K562 (cell line): Measurements from ENCODE around the gene PHB1. TPM values are rescaled to one million over a fixed set of nuclear protein-coding genes. Genes with fewer than 3 reads are reported as not detected.

Experiments used
- ATAC-seq: fragments of 200-7000 bp; cut with Tn5 transposase; 3 replicates; pipeline ENCODE4 v1.9.1; 2020; ENCODE audit warnings: moderate library complexity
- BruUV-seq: library from RNA; stranded (reverse); fragments of 400-500 nt; replicated peaks from 2 replicates; lab custom pipeline; 2021; lab: Mats Ljungman, UMichigan
- CTCF ChIA-PET: fragments of 300-600 bp; formaldehyde crosslinking; extraction: SDS; loops from one replicate; lab custom pipeline; 2021; ENCODE audit warnings: low intra/inter-chr PET ratio; lab: Yijun Ruan, JAX
- POLR2A ChIA-PET: fragments of 300-600, 350-650 bp; sonication (Branson Sonifier 250); formaldehyde crosslinking; extraction: SDS; loops from one replicate; lab custom pipeline; 2021; ENCODE audit warnings: antibody characterized with exemption, inconsistent platforms; lab: Yijun Ruan, JAX
- DNase-seq, 4 experiments: peaks; one replicate each; pipeline versions ENCODE4 v3.0.0 to v3.0.0-alpha.2; 2011 to 2018; ENCODE audit warnings: low spot score in 3 of 4, mixed read lengths in 3 of 4; ENCODE audit errors: extremely low read depth in 1 of 4
- FAIRE-seq: peaks from 2 replicates; lab custom pipeline; 2011; peaks lifted over from hg19 to GRCh38; lab: Jason Lieb, UNC
- H2AFZ ChIP-seq: 2 replicates; pipeline ENCODE4 v1.6.0; 2011; ENCODE audit warnings: low read depth, low read length, control low read depth, inconsistent platforms
- H3K27ac ChIP-seq: fragments of 200-600 bp; 3 replicates; pipeline ENCODE4 v1.8.0; 2011; ENCODE audit warnings: low read depth, mild to moderate bottlenecking, control low read depth, inconsistent platforms, low read length, moderate library complexity, mixed read lengths; ENCODE audit errors: extremely low read depth
- H3K27me3 ChIP-seq, 2 experiments: fragments of 300-600 bp in 1 of 2; 2 replicates in 1 of 2; 3 replicates in 1 of 2; pipeline versions ENCODE4 v1.6.0 to v1.8.0; 2011; ENCODE audit warnings: inconsistent platforms in 2 of 2, low read length in 2 of 2, mild to moderate bottlenecking in 1 of 2, mixed read lengths in 1 of 2, moderate library complexity in 1 of 2; ENCODE audit not compliant: control insufficient read depth in 2 of 2, insufficient read depth in 2 of 2
- H3K36me3 ChIP-seq: fragments of 300-600 bp; 3 replicates; pipeline ENCODE4 v1.8.0; 2011; ENCODE audit warnings: mild to moderate bottlenecking, low read length, inconsistent platforms; ENCODE audit not compliant: control insufficient read depth, insufficient read depth
- H3K4me1 ChIP-seq, 2 experiments: fragments of 200-600 bp in 1 of 2; replicated peaks in 1 of 2; 2 replicates in 1 of 2; 3 replicates in 1 of 2; pipeline versions ENCODE4 v1.5.1 to v1.8.0; 2011; ENCODE audit warnings: inconsistent platforms in 2 of 2, low read length in 2 of 2, mild to moderate bottlenecking in 1 of 2, mixed read lengths in 1 of 2, moderate library complexity in 1 of 2; ENCODE audit not compliant: control insufficient read depth in 2 of 2, insufficient read depth in 2 of 2
- H3K4me2 ChIP-seq: 2 replicates; pipeline ENCODE4 v1.6.1; 2011; ENCODE audit warnings: low read length, control low read depth, inconsistent platforms, mixed read lengths; ENCODE audit not compliant: insufficient read depth
- H3K4me3 ChIP-seq: fragments of 200-600 bp; sonication (generic), shearing (Covaris generic); 2 replicates; pipeline ENCODE4 v1.5.1; 2016; ENCODE audit warnings: control low read depth, inconsistent platforms
- H3K79me2 ChIP-seq: fragments of 200-600 bp; 3 replicates; pipeline ENCODE4 v1.8.0; 2011; ENCODE audit warnings: low read length, inconsistent platforms; ENCODE audit not compliant: control insufficient read depth, insufficient read depth
- H3K9ac ChIP-seq, 2 experiments: 2 replicates each; pipeline versions ENCODE4 v1.6.0 to v1.6.1; 2011; ENCODE audit warnings: low read depth in 2 of 2, low read length in 2 of 2, control low read depth in 1 of 2, inconsistent platforms in 1 of 2, mild to moderate bottlenecking in 1 of 2, mixed read lengths in 1 of 2; ENCODE audit not compliant: insufficient read depth in 1 of 2
- H3K9me1 ChIP-seq: one replicate; pipeline ENCODE4 v1.6.0; 2011; ENCODE audit warnings: inconsistent platforms, mild to moderate bottlenecking, low read length, moderate library complexity; ENCODE audit not compliant: control insufficient read depth, insufficient read depth
- H3K9me3 ChIP-seq: replicated peaks from 2 replicates; pipeline ENCODE4 v1.5.1; 2011; ENCODE audit warnings: low read depth, low read length, inconsistent platforms; ENCODE audit not compliant: control insufficient read depth, insufficient read depth
- H4K20me1 ChIP-seq: replicated peaks from 2 replicates; pipeline ENCODE4 v1.6.1; 2011; ENCODE audit warnings: low read length, inconsistent platforms, mixed read lengths; ENCODE audit not compliant: control insufficient read depth, insufficient read depth
- CHD1 ChIP-seq: fragments of 200-600 bp; sonication (generic); IDR thresholded peaks from one replicate; pipeline ENCODE4 v1.6.1; 2012; ENCODE audit warnings: mild to moderate bottlenecking, moderate library complexity, low read length, inconsistent platforms
- ELF1 ChIP-seq: fragments of 200-800 bp; sonication (Bioruptor generic); IDR thresholded peaks from 2 replicates; pipeline ENCODE4 v1.6.1; 2016; ENCODE audit warnings: missing genetic modification characterization, missing compliant biosample characterization
- KLF10 ChIP-seq: fragments of 250-450 bp; sonication (Bioruptor Pico); IDR thresholded peaks from 2 replicates; pipeline ENCODE4 v1.6.1; 2021; ENCODE audit warnings: matching md5 sums
- NEUROD1 ChIP-seq: fragments of 150-350 bp; IDR thresholded peaks from 2 replicates; pipeline ENCODE4 v1.6.1; 2014; ENCODE audit warnings: borderline replicate concordance, low read length, low read depth; ENCODE audit not compliant: partially characterized antibody
- NFE2 ChIP-seq: IDR thresholded peaks from 2 replicates; pipeline ENCODE4 v1.6.1; 2014; ENCODE audit warnings: antibody characterized with exemption, low read depth
- NFXL1 ChIP-seq: fragments of 450-650 bp; formaldehyde crosslinking; IDR thresholded peaks from 2 replicates; pipeline ENCODE4 v1.4.0; 2021; ENCODE audit warnings: mild to moderate bottlenecking
- RAD51 ChIP-seq: fragments of 450-650 bp; IDR thresholded peaks from 2 replicates; pipeline ENCODE4 v1.7.1; 2016; ENCODE audit warnings: low read depth, mild to moderate bottlenecking, borderline replicate concordance
- ZNF143 ChIP-seq: sonication (generic); formaldehyde crosslinking; IDR thresholded peaks from 2 replicates; pipeline ENCODE4 v1.9.0; 2022; ENCODE audit warnings: mild to moderate bottlenecking, missing genetic modification reagents
- WGBS: fragments of 100-300 bp; shearing (Covaris generic); methylation state at CpG from one replicate; pipeline ENCODE4 v1.1.6; 2016; ENCODE audit warnings: low coverage, mixed read lengths; ENCODE audit not compliant: insufficient coverage; ENCODE audit errors: missing lambda C conversion rate; 5-methylcytosine and 5-hydroxymethylcytosine counted together
- in situ Hi-C: fragments of 300-500 bp; cut with MboI; formaldehyde crosslinking; loops from 4 replicates; pipeline ENCODE4 v1.15.0; 2018; ENCODE audit warnings: inconsistent platforms, mixed read lengths
- intact Hi-C: fragments of 100-400 bp; cut with micrococcal nuclease; formaldehyde crosslinking; loops from 2 replicates; pipeline ENCODE4 v1.14.2; 2022
- polyA plus RNA-seq, 8 experiments: library from polyadenylated mRNA; depleted of rRNA in 4 of 8; stranded (reverse) in 5 of 8; unstranded in 3 of 8; fragments of >200 nt; fragmentation: Nextera tagmentation in 2 of 8; fragmentation: Illumina TruSeq in 1 of 8; extraction: Ambion mirVana in 2 of 8; extraction: Trizol in 1 of 8; gene quantifications; 2 replicates each; pipeline versions ENCODE4 v1.2.1 to v1.2.3, GENCODE V29; 2011 to 2014; ENCODE audit warnings: inconsistent platforms in 1 of 8, missing spikeins in 1 of 8
- total RNA-seq, 7 experiments: library from RNA; depleted of rRNA in 6 of 7; stranded (reverse); fragments of >200 nt in 6 of 7; fragmentation: Illumina TruSeq in 2 of 7; extraction: Trizol in 2 of 7; gene quantifications; 2 replicates each; pipeline versions ENCODE4 v1.2.1 to v1.2.3, GENCODE V29; 2011 to 2021; ENCODE audit warnings: low replicate concordance in 1 of 7
- TF ChIP-seq, protein P1 (sequence below): fragments of 450-650 bp; IDR thresholded peaks from 2 replicates; pipeline ENCODE4 v1.6.1; 2016; ENCODE audit warnings: borderline replicate concordance
- TF ChIP-seq, protein P2 (sequence below), 3 experiments: IDR thresholded peaks in 2 of 3; conservative IDR thresholded peaks in 1 of 3; 2 replicates each; pipeline ENCODE4 v1.5.1; 2011 to 2012; ENCODE audit warnings: low read length in 3 of 3, mild to moderate bottlenecking in 3 of 3, control low read depth in 2 of 3, improper control_type of control experiment in 1 of 3, inconsistent platforms in 1 of 3, low read depth in 1 of 3, mixed read lengths in 1 of 3, moderate library complexity in 1 of 3; ENCODE audit not compliant: insufficient read depth in 2 of 3
- TF ChIP-seq, protein P3 (sequence below): fragments of 200-800 bp; sonication (Bioruptor generic); IDR thresholded peaks from 2 replicates; pipeline ENCODE4 v1.6.1; 2017; ENCODE audit warnings: missing genetic modification characterization, missing compliant biosample characterization
- TF ChIP-seq, protein P4 (sequence below): sonication (generic); formaldehyde crosslinking; IDR thresholded peaks from 2 replicates; pipeline ENCODE4 v1.9.0; 2022; ENCODE audit warnings: mild to moderate bottlenecking, missing genetic modification reagents

Gene PHB1
- total and polyA plus RNA-seq, 9 of the 15 experiments (the other 6 are each of a cell fraction or from before 2014, with no cell fraction given) = 191 to 818 (median 349) TPM

DNA sequence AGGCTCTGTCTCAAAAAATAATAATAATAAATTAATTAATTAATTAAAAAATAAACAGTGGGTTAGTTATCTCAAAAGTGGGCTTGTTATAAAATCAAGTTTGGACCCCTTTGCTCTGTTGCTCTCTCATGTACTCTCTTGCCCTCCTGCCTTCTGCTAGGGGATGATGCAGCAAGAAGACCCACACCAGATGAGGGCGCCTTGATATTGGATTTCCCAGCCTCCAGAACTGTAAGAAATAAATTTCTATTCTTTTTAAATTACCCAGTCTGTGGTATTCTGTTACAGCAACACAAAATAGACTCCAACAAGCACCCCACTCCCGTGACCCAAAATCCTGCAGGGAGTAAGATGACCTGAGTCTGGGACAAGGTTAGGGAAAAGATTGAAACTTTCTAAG, 50.6 kb downstream of the PHB1 start:
- 69% methylated on average over 2 of the region's 2 CpGs for WGBS
- Histone ChIP-seq H3K4me2 (no peak overlapping the region), H4K20me1 (no peaks in the 10 kb centered on the region; the same call in 1 of the 2 replicates), H3K4me1 (peaks cover 15 to 30% of the 10 kb centered on the region in 2 experiments; a peak in 4 of 5 replicates), H3K36me3 (no peaks in the 10 kb centered on the region), H3K9ac (no peak overlapping the region), H3K27me3 (no peaks in the 10 kb centered on the region), H3K79me2 (peaks cover 25% of the 10 kb centered on the region), H3K9me3 (no peaks in the 10 kb centered on the region), H3K9me1 (no peaks in the 10 kb centered on the region), H2AFZ (peak overlapping the region; percentile 64; the same call in 1 of the 2 replicates), H3K27ac (no peak overlapping the region), H3K4me3 (no peak overlapping the region)
- ATAC-seq = no peak
- TF ChIP-seq KLF10 (CRISPR knock-in tag) (no peak), RAD51 (no peak), ELF1 (tag) (no peak), NFE2 (0 out of 2 replicates have a peak, but pooled peaks have one; percentile 21), NEUROD1 (no peak), CHD1 (no peak), ZNF143 (CRISPR knock-in tag) (no peak), NFXL1 (CRISPR knock-in tag) (no peak)
- TF ChIP-seq, protein P1, sequence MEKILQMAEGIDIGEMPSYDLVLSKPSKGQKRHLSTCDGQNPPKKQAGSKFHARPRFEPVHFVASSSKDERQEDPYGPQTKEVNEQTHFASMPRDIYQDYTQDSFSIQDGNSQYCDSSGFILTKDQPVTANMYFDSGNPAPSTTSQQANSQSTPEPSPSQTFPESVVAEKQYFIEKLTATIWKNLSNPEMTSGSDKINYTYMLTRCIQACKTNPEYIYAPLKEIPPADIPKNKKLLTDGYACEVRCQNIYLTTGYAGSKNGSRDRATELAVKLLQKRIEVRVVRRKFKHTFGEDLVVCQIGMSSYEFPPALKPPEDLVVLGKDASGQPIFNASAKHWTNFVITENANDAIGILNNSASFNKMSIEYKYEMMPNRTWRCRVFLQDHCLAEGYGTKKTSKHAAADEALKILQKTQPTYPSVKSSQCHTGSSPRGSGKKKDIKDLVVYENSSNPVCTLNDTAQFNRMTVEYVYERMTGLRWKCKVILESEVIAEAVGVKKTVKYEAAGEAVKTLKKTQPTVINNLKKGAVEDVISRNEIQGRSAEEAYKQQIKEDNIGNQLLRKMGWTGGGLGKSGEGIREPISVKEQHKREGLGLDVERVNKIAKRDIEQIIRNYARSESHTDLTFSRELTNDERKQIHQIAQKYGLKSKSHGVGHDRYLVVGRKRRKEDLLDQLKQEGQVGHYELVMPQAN = no peak
- TF ChIP-seq, protein P2, sequence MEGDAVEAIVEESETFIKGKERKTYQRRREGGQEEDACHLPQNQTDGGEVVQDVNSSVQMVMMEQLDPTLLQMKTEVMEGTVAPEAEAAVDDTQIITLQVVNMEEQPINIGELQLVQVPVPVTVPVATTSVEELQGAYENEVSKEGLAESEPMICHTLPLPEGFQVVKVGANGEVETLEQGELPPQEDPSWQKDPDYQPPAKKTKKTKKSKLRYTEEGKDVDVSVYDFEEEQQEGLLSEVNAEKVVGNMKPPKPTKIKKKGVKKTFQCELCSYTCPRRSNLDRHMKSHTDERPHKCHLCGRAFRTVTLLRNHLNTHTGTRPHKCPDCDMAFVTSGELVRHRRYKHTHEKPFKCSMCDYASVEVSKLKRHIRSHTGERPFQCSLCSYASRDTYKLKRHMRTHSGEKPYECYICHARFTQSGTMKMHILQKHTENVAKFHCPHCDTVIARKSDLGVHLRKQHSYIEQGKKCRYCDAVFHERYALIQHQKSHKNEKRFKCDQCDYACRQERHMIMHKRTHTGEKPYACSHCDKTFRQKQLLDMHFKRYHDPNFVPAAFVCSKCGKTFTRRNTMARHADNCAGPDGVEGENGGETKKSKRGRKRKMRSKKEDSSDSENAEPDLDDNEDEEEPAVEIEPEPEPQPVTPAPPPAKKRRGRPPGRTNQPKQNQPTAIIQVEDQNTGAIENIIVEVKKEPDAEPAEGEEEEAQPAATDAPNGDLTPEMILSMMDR (IDR thresholded peaks at IDR 0.05 in 2 of 3, conservative IDR thresholded peaks at IDR 0.05 in 1 of 3; ENCODE audit: insufficient read depth in 2 of 3, low read depth in 1 of 3, low read length in 3 of 3) = 0 out of 6 replicates have a peak, but pooled peaks of 1 of the 3 experiments have one; percentile 9
- TF ChIP-seq, protein P3, sequence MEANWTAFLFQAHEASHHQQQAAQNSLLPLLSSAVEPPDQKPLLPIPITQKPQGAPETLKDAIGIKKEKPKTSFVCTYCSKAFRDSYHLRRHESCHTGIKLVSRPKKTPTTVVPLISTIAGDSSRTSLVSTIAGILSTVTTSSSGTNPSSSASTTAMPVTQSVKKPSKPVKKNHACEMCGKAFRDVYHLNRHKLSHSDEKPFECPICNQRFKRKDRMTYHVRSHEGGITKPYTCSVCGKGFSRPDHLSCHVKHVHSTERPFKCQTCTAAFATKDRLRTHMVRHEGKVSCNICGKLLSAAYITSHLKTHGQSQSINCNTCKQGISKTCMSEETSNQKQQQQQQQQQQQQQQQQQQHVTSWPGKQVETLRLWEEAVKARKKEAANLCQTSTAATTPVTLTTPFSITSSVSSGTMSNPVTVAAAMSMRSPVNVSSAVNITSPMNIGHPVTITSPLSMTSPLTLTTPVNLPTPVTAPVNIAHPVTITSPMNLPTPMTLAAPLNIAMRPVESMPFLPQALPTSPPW (CRISPR knock-in tag) = no peak
- TF ChIP-seq, protein P4, sequence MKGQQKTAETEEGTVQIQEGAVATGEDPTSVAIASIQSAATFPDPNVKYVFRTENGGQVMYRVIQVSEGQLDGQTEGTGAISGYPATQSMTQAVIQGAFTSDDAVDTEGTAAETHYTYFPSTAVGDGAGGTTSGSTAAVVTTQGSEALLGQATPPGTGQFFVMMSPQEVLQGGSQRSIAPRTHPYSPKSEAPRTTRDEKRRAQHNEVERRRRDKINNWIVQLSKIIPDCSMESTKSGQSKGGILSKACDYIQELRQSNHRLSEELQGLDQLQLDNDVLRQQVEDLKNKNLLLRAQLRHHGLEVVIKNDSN (CRISPR knock-in tag) = no peak
- intact Hi-C loops (no loop called here), in situ Hi-C loops (no loop called here)
- ChIA-PET POLR2A (no interaction called here), CTCF (no interaction called here)
- no peak for DNase-seq
- no TSS peak for BruUV-seq
- FAIRE-seq = no peak
